Left lung (tissue), 10 donors: Measurements from ENCODE around the gene CSF1R. TPM values are rescaled to one million over a fixed set of nuclear protein-coding genes. Genes with fewer than 3 reads are reported as not detected.
"Not testable (repeated sequence)": the region's sequence is repeated elsewhere in the genome, so short reads cannot be mapped to it uniquely, and the experiment has no call there.

ENCODE experiments used
- ATAC-seq: fragments of 200-7000 bp; cut with Tn5 transposase; one replicate; pipeline ENCODE4 v1.9.1; 2020; ENCODE audit warnings: moderate library complexity
- DNase-seq, 4 donors: peaks; one replicate each; pipeline ENCODE4 v3.0.0-alpha.2; 2013 to 2020
- H3K27ac ChIP-seq, 2 donors: fragments of 200-600 bp; sonication (generic) in 1 of 2; one replicate each; pipeline versions ENCODE4 v1.5.0 to v1.8.0; 2020 to 2021
- H3K27me3 ChIP-seq, 2 donors: fragments of 200-600 bp; sonication (generic) in 1 of 2; one replicate each; pipeline versions ENCODE4 v1.5.0 to v1.8.0; 2020 to 2021
- H3K36me3 ChIP-seq, 2 donors: fragments of 200-600 bp; sonication (generic) in 1 of 2; one replicate each; pipeline versions ENCODE4 v1.5.0 to v1.8.0; 2020 to 2021
- H3K4me1 ChIP-seq, 2 donors: fragments of 200-600 bp; one replicate each; pipeline ENCODE4 v1.8.0; 2021
- H3K4me3 ChIP-seq, 2 donors: fragments of 200-600 bp; sonication (generic) in 1 of 2; one replicate each; pipeline versions ENCODE4 v1.5.0 to v1.8.0; 2020 to 2021; ENCODE audit warnings: mild to moderate bottlenecking in 1 of 2
- H3K9me3 ChIP-seq, 2 donors: fragments of 200-600 bp; sonication (generic) in 1 of 2; one replicate each; pipeline versions ENCODE4 v1.5.0 to v1.8.0; 2020 to 2021
- CTCF ChIP-seq, 2 donors: fragments of 200-600 bp; sonication (generic) in 1 of 2; IDR thresholded peaks; one replicate each; pipeline versions ENCODE4 v1.5.0 to v1.8.0; 2021; ENCODE audit warnings: antibody characterized with exemption in 2 of 2
- intact Hi-C, 2 donors: fragments of 100-400 bp; cut with DNase I; formaldehyde crosslinking; loops; one replicate each; pipeline versions ENCODE4 v1.11.2 to v1.14.2; 2022
- polyA plus RNA-seq, 6 donors: library from polyadenylated mRNA; unstranded; fragments of 120-200 nt; gene quantifications; one replicate each; pipeline ENCODE4 v1.2.1, GENCODE V29; 2013; ENCODE audit not compliant: insufficient read length in 6 of 6
- total RNA-seq, 2 donors: library from RNA; stranded (reverse); fragmentation: NEBNext Ultra II Directional; extraction: Animal tissue kit (Norgen Biotek cat#: 25700); gene quantifications; one replicate each; pipeline ENCODE4 v1.2.1, GENCODE V29; 2021
- donor health status: DM: no; HTN: yes; CAD: no.
- donor health status: DM: no; HTN: no; CAD: no.

Gene CSF1R
- total and polyA plus RNA-seq, 8 donors = 22.7 to 93.1 (median 26.0) TPM

GRCh38 chr5:150036513-150036912 is 49.8 kb downstream of the CSF1R start:
- Histone ChIP-seq H3K27ac (no peak overlapping the region), H3K36me3 (peaks cover 10 to 98% of the 10 kb centered on the region in 2 donors)
- intact Hi-C loops = no loop called here

GRCh38 chr5:150035139-150035895 is 51.0 kb downstream of the CSF1R start:
- Histone ChIP-seq H3K27ac (no peak overlapping the region), H3K4me1 (no peaks in the 10 kb centered on the region), H3K36me3 (peaks cover 12 to 98% of the 10 kb centered on the region in 2 donors), H3K4me3 (no peak overlapping the region), H3K27me3 (no peaks in the 10 kb centered on the region), H3K9me3 (no peaks in the 10 kb centered on the region)
- intact Hi-C loops = no loop called here
- peak; percentile 9 for ATAC-seq
- no peak for TF ChIP-seq CTCF (IDR thresholded peaks at IDR 0.05)
- DNase-seq = no peak

More at GRCh38 chr5:150036513-150036912, 49.8 kb downstream of the CSF1R start:
- H3K9me3 ChIP-seq = no peaks in the 10 kb centered on the region
- no peak for TF ChIP-seq CTCF (IDR thresholded peaks at IDR 0.05)
- H3K4me1 ChIP-seq = no peaks in the 10 kb centered on the region
- DNase-seq = no peak
- H3K4me3 ChIP-seq = no peak overlapping the region
- peak; percentile 59 for ATAC-seq
- H3K27me3 ChIP-seq = no peaks in the 10 kb centered on the region

GRCh38 chr5:150034662-150035061 is 51.7 kb downstream of the CSF1R start:
- ATAC-seq (peak; percentile 62), DNase-seq (no peak)
- TF ChIP-seq CTCF (IDR thresholded peaks at IDR 0.05) = no peak
- H3K27me3 ChIP-seq = no peaks in the 10 kb centered on the region
- H3K27ac ChIP-seq = no peak overlapping the region
- H3K4me1 ChIP-seq = no peaks in the 10 kb centered on the region
- intact Hi-C loops = no loop called here
- peaks cover 14 to 98% of the 10 kb centered on the region in 2 donors for H3K36me3 ChIP-seq
- no peak overlapping the region for H3K4me3 ChIP-seq
- H3K9me3 ChIP-seq = no peaks in the 10 kb centered on the region

GRCh38 chr5:150033334-150033733 is 53.0 kb downstream of the CSF1R start:
- intact Hi-C loops = no loop called here
- Histone ChIP-seq H3K4me1 (no peaks in the 10 kb centered on the region), H3K27ac (no peak overlapping the region), H3K27me3 (no peaks in the 10 kb centered on the region), H3K4me3 (no peak overlapping the region), H3K9me3 (no peaks in the 10 kb centered on the region), H3K36me3 (peaks cover 14 to 99% of the 10 kb centered on the region in 2 donors)
- ATAC-seq (no peak), DNase-seq (no peak)
- no peak for TF ChIP-seq CTCF (IDR thresholded peaks at IDR 0.05)

- H3K4me3 ChIP-seq, H3K27me3 ChIP-seq, ATAC-seq, H3K9me3 ChIP-seq, DNase-seq, H3K27ac ChIP-seq, H3K4me1 ChIP-seq, intact Hi-C loops: not testable (repeated sequence)
- peaks cover 6 to 98% of the 10 kb centered on the region in 2 donors for H3K36me3 ChIP-seq
These were observed 58.3 kb downstream of the CSF1R start for GRCh38 chr5:150028047-150028446.
